NCI-H446 (cell line): ENCODE data around the gene ITGA11.

Experiments used
- DNase-seq, 2 experiments: peaks; one replicate each; lab custom pipeline; 2025; lab: John Stamatoyannopoulos, UW

Gene ITGA11

GRCh38 chr15:68389041-68389930 is 42.7 kb downstream of the ITGA11 start:
- DNase-seq = no peak

GRCh38 chr15:68387381-68388143 is 44.4 kb downstream of the ITGA11 start:
- no peak for DNase-seq

- DNase-seq = no peak
These were observed 45.2 kb downstream of the ITGA11 start for GRCh38 chr15:68386587-68387288.

- DNase-seq = no peak
These were observed 46.0 kb downstream of the ITGA11 start for GRCh38 chr15:68385671-68386586.

- DNase-seq = no peak
These were observed 46.8 kb downstream of the ITGA11 start for GRCh38 chr15:68385240-68385561.

GRCh38 chr15:68384451-68385239 is 47.3 kb downstream of the ITGA11 start:
- no peak for DNase-seq

GRCh38 chr15:68383161-68384074 is 48.5 kb downstream of the ITGA11 start:
- peak in 1 of 2 experiments; percentile 35 for DNase-seq

- no peak for DNase-seq
These were observed 49.5 kb downstream of the ITGA11 start for GRCh38 chr15:68382286-68383007.

- DNase-seq = no peak
These were observed 51.5 kb downstream of the ITGA11 start for GRCh38 chr15:68380456-68380855.

- no peak for DNase-seq
These were observed 52.1 kb downstream of the ITGA11 start for GRCh38 chr15:68379759-68380290.

GRCh38 chr15:68379058-68379758 is 52.8 kb downstream of the ITGA11 start:
- DNase-seq = no peak

GRCh38 chr15:68378595-68378994 is 53.4 kb downstream of the ITGA11 start:
- DNase-seq = no peak

GRCh38 chr15:68377766-68378165 is 54.2 kb downstream of the ITGA11 start:
- no peak for DNase-seq

GRCh38 chr15:68376447-68377060 is 55.4 kb downstream of the ITGA11 start:
- no peak for DNase-seq

GRCh38 chr15:68375716-68376220 is 56.2 kb downstream of the ITGA11 start:
- no peak for DNase-seq

GRCh38 chr15:68375191-68375631 is 56.8 kb downstream of the ITGA11 start:
- DNase-seq = no peak

- no peak for DNase-seq
These were observed 57.7 kb downstream of the ITGA11 start for GRCh38 chr15:68374168-68374745.
